Activated CD4-positive, alpha-beta T cell treated with anti-CD3 and anti-CD28 coated beads, Interleukin-10, Interleukin-2, amounts not matched to agents 100 ng/mL and 50 ng/mL, durations not matched to agents 16 hours and 8 hours (primary cell): ENCODE results near the gene PRRG1.
"Not testable (repeated sequence)": the region's sequence is repeated elsewhere in the genome, so short reads cannot be mapped to it uniquely, and the experiment has no call there.

Experiments
- DNase-seq: peaks from one replicate; pipeline ENCODE4 v3.0.0-alpha.2; 2020

Gene PRRG1

DNA sequence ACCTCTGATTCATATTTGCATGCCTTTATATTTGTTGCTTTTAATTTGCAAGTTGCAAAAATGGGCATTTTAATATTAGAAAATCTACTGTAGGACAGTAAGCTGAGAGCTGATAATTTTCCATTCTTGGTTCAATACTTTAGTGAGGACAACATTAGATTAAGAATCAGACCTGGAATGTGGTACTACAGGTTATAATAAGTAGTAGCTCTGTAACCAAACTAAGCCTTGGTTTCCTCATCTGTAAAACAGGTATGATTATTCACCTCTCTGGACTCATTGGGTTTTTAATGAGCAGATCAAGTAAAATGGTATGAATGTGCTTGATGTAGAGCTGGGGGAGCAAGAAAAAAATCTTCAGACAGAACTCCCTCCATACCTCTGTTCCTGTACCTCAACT is 31.1 kb downstream of the PRRG1 start:
- no peak for DNase-seq

- no peak for DNase-seq
Observed at GRCh38 chrX:37380924-37381323, 31.8 kb downstream of the PRRG1 start.

DNA sequence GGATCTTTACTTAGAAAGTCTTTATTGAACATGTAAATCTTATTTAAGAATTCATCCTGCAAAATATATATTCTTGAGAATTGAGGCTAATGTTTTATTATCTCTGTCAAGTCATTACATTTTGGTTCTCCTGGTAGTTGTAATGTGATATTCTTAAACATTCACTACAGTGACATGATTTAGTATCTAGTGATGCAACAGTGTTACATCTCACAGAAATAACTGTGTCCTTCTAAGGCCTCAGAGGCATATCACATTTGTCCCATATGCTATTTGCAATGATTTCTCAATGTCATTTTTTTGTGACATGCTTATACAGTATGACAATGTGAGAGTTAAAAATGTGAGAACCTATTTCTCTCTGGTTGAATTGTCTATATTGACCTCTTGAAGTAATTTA is 34.1 kb downstream of the PRRG1 start:
- no peak for DNase-seq

- DNase-seq, result no peak
Observed at GRCh38 chrX:37388413-37388812, 39.2 kb downstream of the PRRG1 start.

GRCh38 chrX:37405956-37406355 is 56.8 kb downstream of the PRRG1 start:
- no peak for DNase-seq

- DNase-seq, result no peak
Observed at GRCh38 chrX:37407736-37408135, 58.6 kb downstream of the PRRG1 start.

DNA sequence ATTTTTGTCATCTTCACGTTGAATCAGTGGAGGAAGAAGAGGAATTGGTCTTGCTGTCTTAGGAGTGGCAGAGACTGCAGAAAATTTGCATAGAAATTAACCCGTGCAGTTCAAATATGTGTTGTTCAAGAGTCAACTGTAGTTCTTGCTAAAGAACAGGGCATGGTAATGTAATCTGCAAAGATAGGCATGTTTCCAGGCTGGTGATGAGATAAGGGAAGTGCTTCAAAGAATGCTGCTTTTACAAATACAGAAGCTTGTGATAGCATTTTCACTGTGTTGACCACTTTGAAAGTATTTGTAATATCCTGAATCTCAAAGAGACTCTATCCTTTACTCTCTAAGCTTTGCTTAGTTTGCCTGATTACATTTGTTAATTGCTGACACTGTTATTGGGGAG is 60.1 kb downstream of the PRRG1 start:
- DNase-seq, result no peak

DNA sequence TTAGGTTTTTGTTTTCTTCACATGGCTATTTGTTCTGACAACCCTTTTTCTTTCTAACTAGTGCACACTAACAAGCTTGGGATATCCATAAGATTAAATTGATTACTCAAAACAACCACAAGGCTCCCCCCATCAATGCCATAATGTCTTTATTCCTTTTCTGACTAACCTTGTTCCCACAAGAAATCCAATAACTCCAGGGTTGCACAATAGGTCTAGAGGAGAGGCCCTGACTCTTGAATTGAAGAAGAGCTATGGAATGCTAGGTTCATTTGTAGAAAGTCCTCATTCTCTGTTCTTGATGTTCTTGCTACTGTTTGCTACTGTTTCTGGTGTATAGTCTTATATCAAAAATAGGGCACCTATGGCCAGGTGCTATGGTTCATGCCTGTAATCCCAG is 71.0 kb downstream of the PRRG1 start:
- DNase-seq, result no peak

DNA sequence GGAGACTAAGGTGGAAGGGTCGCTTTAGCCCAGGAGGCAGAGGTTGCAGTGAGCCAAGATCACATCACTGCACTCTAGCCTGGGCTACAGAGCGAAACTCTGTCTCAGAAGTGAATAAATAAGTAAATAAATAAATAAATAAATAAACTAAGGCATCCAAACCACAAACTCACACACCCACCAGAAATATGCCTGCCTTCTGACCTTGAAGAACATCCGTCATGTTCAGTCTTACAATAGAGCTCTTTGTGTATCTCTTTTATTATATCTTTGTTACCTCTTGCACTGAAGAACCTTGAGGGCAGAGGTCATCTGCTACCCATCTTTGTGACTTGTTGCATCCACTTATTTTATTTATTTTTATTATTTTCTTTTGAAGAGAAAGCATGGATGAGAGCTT is 71.6 kb downstream of the PRRG1 start:
- DNase-seq, result no peak

- no peak for DNase-seq
Observed at GRCh38 chrX:37424000-37424429, 74.9 kb downstream of the PRRG1 start.

GRCh38 chrX:37425370-37425769 is 76.2 kb downstream of the PRRG1 start:
- DNase-seq, result no peak

DNA sequence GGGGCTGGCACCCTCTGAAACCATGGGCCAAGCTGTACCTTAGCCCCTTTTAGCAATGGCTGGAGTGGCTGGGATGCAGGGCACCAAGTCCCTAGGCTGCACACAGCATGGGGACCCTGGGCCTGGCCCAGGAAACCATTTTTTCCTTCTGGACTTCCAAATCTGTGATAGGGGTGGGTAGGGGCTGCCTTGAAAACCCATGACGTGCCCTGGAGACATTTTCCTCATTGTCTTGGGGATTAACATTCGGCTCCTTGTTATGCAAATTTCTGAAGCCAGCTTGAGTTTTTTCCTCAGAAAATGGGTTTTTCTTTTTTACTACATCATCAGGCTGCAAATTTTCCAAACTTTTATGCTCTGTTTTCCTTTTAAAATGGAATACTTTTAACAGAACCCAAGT is 79.8 kb downstream of the PRRG1 start:
- DNase-seq, result not testable (repeated sequence)

DNA sequence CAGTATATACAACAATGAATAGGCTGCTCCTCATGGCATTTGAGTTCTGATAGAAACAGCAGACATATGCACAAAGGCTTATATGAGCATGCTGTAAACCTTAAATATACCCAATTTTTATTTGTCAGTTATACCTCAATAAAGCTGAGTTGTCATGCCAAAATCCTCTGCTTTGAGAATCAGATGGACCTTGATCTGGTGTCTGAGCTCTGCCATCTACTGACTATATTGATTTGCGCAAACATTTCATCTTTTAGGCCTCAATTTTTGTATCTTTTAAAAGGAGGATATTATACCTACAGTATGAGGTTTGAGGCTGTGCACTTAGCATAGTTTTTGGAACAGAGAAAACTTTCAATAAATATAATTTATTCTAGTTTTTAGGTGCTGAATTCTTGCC is 85.2 kb downstream of the PRRG1 start:
- no peak for DNase-seq

- no peak for DNase-seq
Observed at GRCh38 chrX:37437160-37437559, 88.0 kb downstream of the PRRG1 start.

DNA sequence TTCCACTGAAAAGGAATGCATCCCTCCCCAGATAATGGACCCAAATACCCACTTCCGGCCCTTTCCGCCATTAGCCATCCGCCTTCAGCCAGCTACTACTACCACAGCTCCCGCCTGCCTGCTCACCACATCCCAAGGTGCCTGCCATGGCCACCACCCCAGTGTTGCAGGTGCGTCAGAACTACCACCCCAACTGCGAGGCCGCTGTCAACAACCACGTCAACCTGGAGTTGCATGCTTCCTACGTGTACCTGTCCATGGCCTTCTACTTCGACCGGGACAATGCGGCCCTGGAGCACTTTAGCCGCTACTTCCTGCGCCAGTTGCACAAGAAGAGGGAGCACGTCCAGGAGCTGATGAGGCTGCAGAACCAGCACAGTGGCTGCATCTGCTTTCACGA is 92.2 kb downstream of the PRRG1 start:
- no peak for DNase-seq

GRCh38 chrX:37445182-37445581 is 96.0 kb downstream of the PRRG1 start:
- DNase-seq, result no peak

DNA sequence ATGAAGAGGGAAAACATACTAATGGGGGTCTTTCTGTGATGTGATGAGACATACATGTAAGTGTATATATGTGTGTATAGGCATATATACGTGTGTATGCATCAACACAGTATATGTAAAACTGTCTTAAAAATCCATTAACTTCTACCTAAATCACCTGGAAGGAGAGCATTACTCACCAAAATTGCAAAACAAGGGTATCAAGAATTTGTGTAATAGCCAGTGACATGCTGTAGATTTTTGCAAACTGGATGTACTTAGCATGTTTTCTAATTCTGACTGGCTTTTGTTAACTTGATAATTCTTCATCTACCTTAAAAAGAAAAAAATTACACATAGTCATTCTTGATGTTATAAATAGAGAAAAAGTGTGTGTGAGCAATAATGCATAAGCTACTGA is 104.7 kb downstream of the PRRG1 start:
- no peak for DNase-seq

- DNase-seq, result no peak
Observed at GRCh38 chrX:37454537-37455285, 105.5 kb downstream of the PRRG1 start.

DNA sequence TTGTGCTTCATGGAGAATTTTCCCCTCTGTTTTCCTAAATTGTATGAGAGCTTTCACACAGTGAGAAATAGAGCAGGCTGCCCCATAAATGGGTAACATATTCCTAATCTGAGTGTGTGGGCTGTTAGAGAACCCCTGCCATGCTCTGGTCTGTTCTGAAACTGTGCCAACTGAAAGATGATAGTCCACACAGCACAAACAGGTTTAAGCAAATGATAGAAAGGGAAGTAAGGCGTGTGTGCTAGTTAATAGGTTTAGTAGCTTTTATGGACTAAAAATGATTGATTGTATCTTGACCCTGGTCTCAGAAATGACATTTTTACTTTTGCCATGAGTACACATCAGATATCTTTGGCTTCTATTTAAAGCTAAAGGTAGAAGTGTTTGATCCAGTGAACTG is 106.2 kb downstream of the PRRG1 start:
- DNase-seq, result no peak

DNA sequence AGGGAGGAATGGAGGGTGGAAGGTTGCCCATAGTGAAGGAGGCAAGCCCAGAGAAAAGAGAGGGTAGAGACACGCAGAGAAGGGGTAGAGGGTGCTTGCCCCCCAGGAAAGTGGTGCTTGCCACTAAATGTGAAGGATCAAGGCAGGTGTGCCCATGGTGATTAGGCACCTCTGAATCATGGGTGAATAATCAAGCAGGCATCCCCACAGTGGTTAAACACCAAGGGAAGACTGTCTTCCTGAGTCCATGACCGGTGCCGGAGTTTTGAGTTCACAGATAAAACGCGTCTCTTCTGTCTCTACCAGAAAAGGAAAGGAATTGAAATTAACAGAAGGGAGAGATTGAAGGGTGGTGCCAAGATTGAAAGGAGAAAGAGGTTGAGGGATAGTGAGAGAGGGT is 111.1 kb downstream of the PRRG1 start:
- not testable (repeated sequence) for DNase-seq

DNA sequence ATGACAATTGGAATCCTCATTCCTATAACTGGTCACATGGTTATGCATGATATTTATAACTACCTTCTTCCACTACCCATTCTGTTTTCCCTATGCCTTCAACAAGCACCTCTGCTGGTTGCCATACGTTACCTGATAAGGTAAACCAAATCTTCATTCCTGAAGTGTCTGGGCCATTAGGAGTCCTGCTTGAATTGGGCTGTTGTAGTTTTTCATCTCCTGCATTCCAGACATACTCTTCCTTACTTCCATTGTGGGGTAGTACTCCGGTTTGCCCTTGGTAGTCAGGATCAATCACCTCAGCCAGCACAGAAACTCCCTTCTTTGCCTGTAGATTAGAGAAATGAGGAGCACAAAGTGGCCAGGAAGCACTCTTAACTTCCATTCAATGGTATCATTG is 113.2 kb downstream of the PRRG1 start:
- DNase-seq, result no peak

DNA sequence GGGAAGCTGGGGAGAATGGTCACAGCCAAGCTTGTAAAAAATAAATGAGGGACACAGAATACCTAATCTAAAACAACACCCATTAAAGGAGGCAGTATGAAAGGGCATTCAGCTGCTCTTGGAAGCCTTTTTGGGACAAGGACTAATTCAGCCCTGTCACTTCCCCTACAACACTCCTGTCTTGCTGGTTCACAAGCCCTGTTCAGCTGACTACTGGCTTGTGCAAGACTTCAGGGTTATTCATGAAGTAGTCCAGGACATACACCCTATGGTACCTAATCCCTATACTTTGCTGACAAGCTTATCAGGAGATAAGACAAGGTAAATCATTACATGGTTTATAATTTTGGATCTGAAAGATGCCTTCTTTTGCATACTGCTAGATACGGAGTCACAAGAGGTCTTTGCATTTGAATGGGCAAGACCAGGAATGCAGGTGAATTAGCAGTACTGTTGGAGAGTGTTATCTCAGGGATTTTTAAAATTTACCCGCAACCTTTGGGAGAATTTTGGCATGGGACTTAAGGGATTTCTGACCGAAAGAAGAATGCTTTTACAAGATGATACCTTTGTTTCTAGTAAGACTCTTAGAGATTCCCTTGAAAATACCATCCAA is 119.1 kb downstream of the PRRG1 start:
- no peak for DNase-seq

DNA sequence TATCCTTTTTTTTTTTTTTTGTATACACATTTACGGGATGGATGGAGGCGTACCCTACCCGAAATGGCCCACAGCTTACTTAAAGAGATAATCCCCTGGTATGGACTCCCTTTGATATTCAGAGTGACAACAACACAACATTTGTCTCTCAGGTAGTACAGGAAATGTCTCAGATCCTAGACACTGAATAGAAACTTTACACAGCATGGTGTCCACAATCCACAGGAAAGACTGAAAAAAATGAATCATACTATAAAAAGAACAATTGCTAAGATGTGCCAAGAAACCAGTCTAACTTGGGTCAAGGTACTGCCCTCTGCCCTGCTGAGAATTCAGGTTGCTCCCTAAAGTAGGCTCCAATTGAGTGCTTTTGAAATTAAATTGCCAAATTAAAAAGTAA is 121.5 kb downstream of the PRRG1 start:
- DNase-seq, result no peak

- DNase-seq, result no peak
Observed at GRCh38 chrX:37472836-37473235, 123.7 kb downstream of the PRRG1 start.

DNA sequence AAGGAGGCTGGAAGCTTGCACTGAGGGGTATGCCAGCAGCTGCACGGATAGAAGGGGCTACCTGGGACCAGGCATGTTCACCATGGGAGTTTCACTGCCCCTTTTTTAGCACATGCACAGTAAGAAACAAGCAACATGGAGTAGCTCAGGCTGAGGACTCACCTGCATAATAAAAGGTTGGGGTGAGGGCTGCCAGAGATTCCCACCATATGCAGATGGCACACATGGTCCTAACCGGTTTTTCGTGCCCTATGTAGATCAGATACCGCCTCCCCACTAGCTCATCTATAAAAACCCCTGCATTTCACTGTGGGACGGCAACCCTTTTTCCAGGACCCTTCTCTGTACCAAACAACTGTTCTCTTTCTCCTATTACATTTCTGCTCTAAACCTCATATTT is 125.3 kb downstream of the PRRG1 start:
- no peak for DNase-seq
